ENCODE data around the gene FGF12.

- TF ChIP-seq, protein P1, sequence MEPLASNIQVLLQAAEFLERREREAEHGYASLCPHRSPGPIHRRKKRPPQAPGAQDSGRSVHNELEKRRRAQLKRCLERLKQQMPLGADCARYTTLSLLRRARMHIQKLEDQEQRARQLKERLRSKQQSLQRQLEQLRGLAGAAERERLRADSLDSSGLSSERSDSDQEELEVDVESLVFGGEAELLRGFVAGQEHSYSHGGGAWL (CRISPR knock-in tag; IDR thresholded peaks at IDR 0.05), result no peak
- TF ChIP-seq ZBTB14 (CRISPR knock-in tag; IDR thresholded peaks at IDR 0.05), result no peak
- TF ChIP-seq POLR2AphosphoS2 (IDR thresholded peaks at IDR 0.05; ENCODE audit: low read depth, low read length), result no peak
Measured at GRCh38 chr3:192684151-192684550, 43.2 kb downstream of the FGF12 start.

Measured in HepG2 (cell line).